GM12875 (cell line): Measurements from ENCODE around the gene LY6G6C.
"Not testable (repeated sequence)": the region's sequence is repeated elsewhere in the genome, so short reads cannot be mapped to it uniquely, and the experiment has no call there.

Source experiments
- H3K4me3 ChIP-seq: one replicate; pipeline ENCODE4 v1.5.1; 2011; ENCODE audit warnings: low read depth, low read length, control low read depth
- CTCF ChIP-seq: IDR thresholded peaks from 2 replicates; pipeline ENCODE4 v1.5.1; 2011; ENCODE audit warnings: low read depth, mild to moderate bottlenecking, control low read depth, inconsistent platforms, low read length, moderate library complexity, borderline replicate concordance; ENCODE audit not compliant: insufficient read depth

Gene LY6G6C

GRCh38 chr6:31710523-31711219, 10.9 kb downstream of the LY6G6C start:
- no peak overlapping the region for H3K4me3 ChIP-seq
- TF ChIP-seq CTCF: no peak

- not testable (repeated sequence) for H3K4me3 ChIP-seq
Observed at GRCh38 chr6:31709157-31709556, 12.4 kb downstream of the LY6G6C start.

GRCh38 chr6:31708224-31708623, 13.3 kb downstream of the LY6G6C start:
- TF ChIP-seq CTCF: no peak
- no peak overlapping the region for H3K4me3 ChIP-seq

- no peak for TF ChIP-seq CTCF
- no peak overlapping the region for H3K4me3 ChIP-seq
Observed at GRCh38 chr6:31707701-31708100, 13.8 kb downstream of the LY6G6C start.

GRCh38 chr6:31706599-31706998, 14.9 kb downstream of the LY6G6C start, which contains the start of gene LY6G6F:
Gene LY6G6F, plus strand, starts transcription at chr6:31706866. Its CDS starts 41 bp downstream, at chr6:31706907.
- no peak for TF ChIP-seq CTCF
- H3K4me3 ChIP-seq: no peak within 1 kb of the TSS

GRCh38 chr6:31705931-31706330, 15.6 kb downstream of the LY6G6C start:
- TF ChIP-seq CTCF: no peak
- no peak overlapping the region for H3K4me3 ChIP-seq

- peak within 1 kb of the TSS; percentile 62 for H3K4me3 ChIP-seq
- TF ChIP-seq CTCF: no peak
Observed at GRCh38 chr6:31702819-31703716, 18.5 kb downstream of the LY6G6C start, which contains the start of gene ABHD16A. Gene ABHD16A, minus strand, starts transcription at chr6:31703324. Its CDS starts 43 bp downstream, at chr6:31703281.
